Glutamatergic neuron (in vitro differentiated cells): Measurements from ENCODE around the gene HOXA11. TPM values are rescaled to one million over a fixed set of nuclear protein-coding genes. Genes with fewer than 3 reads are reported as not detected.

ENCODE experiments used
- DNase-seq: peaks from one replicate; pipeline ENCODE4 v3.0.0; 2022
- H3K27ac Mint-ChIP-seq: one replicate; pipeline ENCODE4 v1.8.0; 2020; ENCODE audit warnings: mild to moderate bottlenecking, mixed read lengths, inconsistent platforms; ENCODE audit not compliant: unreplicated experiment
- H3K27me3 Mint-ChIP-seq: one replicate; pipeline ENCODE4 v1.8.0; 2020; ENCODE audit warnings: mild to moderate bottlenecking, moderate library complexity, mixed read lengths, inconsistent platforms; ENCODE audit not compliant: unreplicated experiment
- H3K36me3 Mint-ChIP-seq: one replicate; pipeline ENCODE4 v1.8.0; 2020; ENCODE audit warnings: mild to moderate bottlenecking, mixed read lengths, inconsistent platforms; ENCODE audit not compliant: unreplicated experiment
- H3K4me1 Mint-ChIP-seq: one replicate; pipeline ENCODE4 v1.8.0; 2020; ENCODE audit warnings: mild to moderate bottlenecking, low read depth, mixed read lengths, inconsistent platforms; ENCODE audit not compliant: unreplicated experiment
- H3K4me3 Mint-ChIP-seq: one replicate; pipeline ENCODE4 v1.8.0; 2020; ENCODE audit warnings: mild to moderate bottlenecking, mixed read lengths, inconsistent platforms; ENCODE audit not compliant: unreplicated experiment
- H3K9me3 Mint-ChIP-seq: one replicate; pipeline ENCODE4 v1.8.0; 2020; ENCODE audit warnings: mild to moderate bottlenecking, moderate library complexity, mixed read lengths, inconsistent platforms; ENCODE audit not compliant: unreplicated experiment
- total RNA-seq: library from RNA; stranded (reverse); fragmentation: NEBNext Ultra II Directional; extraction: Animal tissue kit (Norgen Biotek cat#: 25700); gene quantifications from one replicate; pipeline ENCODE4 v1.2.1, GENCODE V29; 2021; ENCODE audit not compliant: unreplicated experiment
- TF ChIP-seq, protein P1 (sequence below): fragments of 200-600 bp; sonication (generic); IDR thresholded peaks from one replicate; pipeline ENCODE4 v1.5.0; 2021; ENCODE audit not compliant: partially characterized antibody, unreplicated experiment

Gene HOXA11
- total RNA-seq, 1 donor from 2014 or later: not detected

DNA sequence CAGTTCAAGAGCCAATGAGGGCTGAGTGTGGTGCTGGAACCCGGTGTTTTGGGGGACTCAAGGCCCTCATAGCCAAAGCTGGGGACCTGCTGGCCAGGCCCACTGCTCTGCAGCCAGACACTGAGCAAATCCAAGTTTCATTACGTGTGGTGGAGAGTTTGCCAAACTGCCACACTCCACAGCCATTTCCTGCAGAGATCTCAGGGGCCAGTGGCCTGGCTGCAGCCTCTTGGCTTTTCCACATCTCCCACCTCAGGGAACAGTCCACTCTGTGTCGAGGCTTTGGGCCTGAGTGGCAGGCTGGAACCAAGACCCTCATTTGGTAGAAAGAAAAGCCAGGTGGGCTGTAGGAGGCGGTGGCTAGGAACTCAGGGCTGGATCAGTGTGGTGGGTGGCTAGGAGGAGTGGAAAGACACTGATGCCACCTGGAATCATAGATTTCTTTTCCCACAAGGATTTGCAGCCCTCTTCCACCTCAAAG, 3.2 kb downstream of the HOXA11 start:
- DNase-seq: no peak
- TF ChIP-seq, protein P1, sequence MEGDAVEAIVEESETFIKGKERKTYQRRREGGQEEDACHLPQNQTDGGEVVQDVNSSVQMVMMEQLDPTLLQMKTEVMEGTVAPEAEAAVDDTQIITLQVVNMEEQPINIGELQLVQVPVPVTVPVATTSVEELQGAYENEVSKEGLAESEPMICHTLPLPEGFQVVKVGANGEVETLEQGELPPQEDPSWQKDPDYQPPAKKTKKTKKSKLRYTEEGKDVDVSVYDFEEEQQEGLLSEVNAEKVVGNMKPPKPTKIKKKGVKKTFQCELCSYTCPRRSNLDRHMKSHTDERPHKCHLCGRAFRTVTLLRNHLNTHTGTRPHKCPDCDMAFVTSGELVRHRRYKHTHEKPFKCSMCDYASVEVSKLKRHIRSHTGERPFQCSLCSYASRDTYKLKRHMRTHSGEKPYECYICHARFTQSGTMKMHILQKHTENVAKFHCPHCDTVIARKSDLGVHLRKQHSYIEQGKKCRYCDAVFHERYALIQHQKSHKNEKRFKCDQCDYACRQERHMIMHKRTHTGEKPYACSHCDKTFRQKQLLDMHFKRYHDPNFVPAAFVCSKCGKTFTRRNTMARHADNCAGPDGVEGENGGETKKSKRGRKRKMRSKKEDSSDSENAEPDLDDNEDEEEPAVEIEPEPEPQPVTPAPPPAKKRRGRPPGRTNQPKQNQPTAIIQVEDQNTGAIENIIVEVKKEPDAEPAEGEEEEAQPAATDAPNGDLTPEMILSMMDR: no peak
- Mint-ChIP-seq H3K27ac (no peak overlapping the region), H3K9me3 (peaks cover 16% of the 10 kb centered on the region), H3K4me3 (no peak overlapping the region), H3K36me3 (no peaks in the 10 kb centered on the region), H3K4me1 (no peaks in the 10 kb centered on the region), H3K27me3 (peaks cover 54% of the 10 kb centered on the region)

DNA sequence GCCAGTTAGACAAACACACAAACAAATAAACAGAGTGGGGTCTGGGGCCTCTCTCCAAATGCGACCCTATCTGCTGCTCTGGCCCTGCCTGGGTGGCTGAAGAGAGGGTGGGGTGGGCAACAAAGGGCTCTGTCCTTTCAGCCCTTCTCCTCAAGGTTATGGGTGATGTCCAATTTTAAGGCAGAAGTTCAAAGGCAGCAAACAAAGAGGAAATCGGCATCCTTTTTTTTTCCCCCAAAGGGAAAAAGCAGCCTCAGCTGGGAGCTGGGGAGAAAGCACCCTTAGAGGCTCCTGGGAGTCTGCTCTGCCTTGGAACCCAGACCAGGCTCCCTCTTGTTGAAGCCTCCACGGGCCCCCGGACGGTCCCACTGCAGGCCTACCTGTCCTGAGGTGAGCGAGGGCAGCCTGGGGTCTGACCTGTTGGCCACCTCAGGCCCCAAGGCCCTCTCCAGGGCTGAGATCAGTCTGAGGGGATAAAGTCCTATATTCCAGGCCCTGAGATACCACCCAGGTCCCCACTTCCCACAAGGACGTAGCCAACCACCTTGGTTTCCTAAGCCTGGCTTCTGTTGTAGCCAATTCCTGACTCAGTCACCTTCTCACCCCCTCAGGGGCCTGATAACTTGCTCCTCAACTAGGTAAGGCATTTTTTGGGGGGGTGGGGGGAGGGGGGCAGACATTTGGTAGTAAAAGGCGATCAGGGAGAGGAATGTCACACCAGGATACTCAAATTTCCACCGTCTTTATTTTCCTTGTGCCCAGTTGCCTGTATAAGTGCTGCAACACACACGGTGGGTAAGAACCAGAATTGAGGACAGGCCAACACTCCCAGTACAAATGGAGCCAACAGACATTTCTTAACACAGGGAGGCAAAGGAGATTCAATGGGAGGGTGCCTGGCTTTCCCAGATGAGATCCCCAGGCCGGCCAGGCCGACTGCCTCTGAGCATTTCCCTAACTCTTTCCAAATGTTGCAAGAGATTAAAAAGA, 4.3 kb downstream of the HOXA11 start:
- Mint-ChIP-seq H3K27me3 (peaks cover 51% of the 10 kb centered on the region), H3K9me3 (peaks cover 15% of the 10 kb centered on the region), H3K4me3 (no peak overlapping the region), H3K27ac (no peak overlapping the region), H3K4me1 (no peaks in the 10 kb centered on the region), H3K36me3 (no peaks in the 10 kb centered on the region)
- peak; percentile 7 for DNase-seq
- TF ChIP-seq, protein P1: no peak

DNA sequence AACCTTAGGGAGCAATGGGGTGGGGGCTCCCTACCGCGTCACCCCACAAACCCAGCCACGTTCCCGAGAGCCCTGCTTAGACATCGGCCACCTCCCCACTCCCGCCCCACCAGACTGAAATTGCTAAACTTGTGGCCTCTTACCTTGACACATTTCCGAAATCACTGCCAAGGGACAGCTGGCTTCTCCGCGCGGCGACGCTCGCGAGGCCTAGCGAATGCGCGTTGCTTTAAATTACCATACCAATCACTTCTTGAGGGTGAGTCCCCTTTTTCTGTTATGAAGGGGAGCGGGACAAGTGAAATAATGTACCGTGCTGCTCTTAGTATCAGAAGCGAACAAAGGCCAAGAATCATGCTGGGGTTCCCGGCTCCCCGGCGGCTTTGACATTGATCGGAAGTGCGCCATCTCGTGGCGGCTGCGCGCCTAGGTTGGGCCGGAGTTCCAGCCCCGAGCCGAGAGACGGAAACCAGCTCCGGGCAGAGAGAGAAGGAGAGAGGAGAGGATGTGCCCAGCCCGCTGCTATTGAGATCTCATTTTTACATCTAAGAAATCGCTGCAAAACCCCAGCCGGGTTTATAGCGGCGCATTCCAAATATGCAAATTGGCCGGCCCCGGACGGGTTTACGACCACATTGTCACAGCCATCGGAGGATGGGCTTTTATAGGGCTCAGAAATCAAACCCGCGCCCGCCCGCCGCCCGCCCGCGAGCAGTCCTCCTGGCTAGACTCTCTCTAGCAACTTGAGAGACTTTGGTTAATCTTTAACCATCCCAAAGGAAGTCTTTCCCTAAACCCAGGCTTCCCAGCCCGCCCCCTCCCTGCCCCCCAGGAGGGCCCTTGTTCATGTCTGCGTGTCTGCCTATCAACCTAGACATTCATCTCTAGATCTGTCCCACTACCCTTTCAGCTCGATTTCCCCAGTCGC, 5.3 kb downstream of the HOXA11 start:
- Mint-ChIP-seq H3K36me3 (no peaks in the 10 kb centered on the region), H3K27ac (no peak overlapping the region), H3K27me3 (peaks cover 47% of the 10 kb centered on the region), H3K9me3 (peaks cover 10% of the 10 kb centered on the region), H3K4me1 (no peaks in the 10 kb centered on the region), H3K4me3 (peak overlapping the region; percentile 67)
- TF ChIP-seq, protein P1: peak; percentile 89
- DNase-seq: peak; percentile 81

DNA sequence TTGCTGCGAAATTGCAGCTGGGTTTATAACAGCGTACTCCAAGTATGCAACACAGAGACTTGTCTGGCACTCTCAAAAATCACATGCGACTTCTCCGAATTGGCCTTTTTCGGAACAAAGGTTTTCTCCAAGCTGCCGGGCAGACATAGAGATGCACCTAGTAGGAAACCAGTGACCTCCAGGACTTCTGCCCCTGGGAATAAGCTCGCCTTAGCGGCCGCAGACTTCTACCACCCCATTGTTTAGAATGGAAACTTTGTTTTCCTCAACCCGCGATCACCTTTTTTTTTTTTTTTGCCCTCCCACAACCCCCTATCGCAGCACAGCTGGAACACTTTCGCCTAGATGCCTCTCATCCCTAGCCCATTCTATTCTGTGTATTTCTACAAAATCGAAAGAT, 6.0 kb downstream of the HOXA11 start:
- Mint-ChIP-seq H3K4me1 (no peaks in the 10 kb centered on the region), H3K36me3 (no peaks in the 10 kb centered on the region), H3K27ac (no peak overlapping the region), H3K4me3 (no peak overlapping the region), H3K27me3 (peaks cover 47% of the 10 kb centered on the region), H3K9me3 (peaks cover 8% of the 10 kb centered on the region)
- DNase-seq: no peak
- TF ChIP-seq, protein P1: no peak
